Measurements from ENCODE around the gene YY1. TPM values are rescaled to one million over a fixed set of nuclear protein-coding genes. Genes with fewer than 3 reads are reported as not detected.

The YY1 gene
- total and polyA plus RNA-seq, 7 experiments from 2014 or later, result 15.2 to 99.7 (median 72.1) TPM

DNA sequence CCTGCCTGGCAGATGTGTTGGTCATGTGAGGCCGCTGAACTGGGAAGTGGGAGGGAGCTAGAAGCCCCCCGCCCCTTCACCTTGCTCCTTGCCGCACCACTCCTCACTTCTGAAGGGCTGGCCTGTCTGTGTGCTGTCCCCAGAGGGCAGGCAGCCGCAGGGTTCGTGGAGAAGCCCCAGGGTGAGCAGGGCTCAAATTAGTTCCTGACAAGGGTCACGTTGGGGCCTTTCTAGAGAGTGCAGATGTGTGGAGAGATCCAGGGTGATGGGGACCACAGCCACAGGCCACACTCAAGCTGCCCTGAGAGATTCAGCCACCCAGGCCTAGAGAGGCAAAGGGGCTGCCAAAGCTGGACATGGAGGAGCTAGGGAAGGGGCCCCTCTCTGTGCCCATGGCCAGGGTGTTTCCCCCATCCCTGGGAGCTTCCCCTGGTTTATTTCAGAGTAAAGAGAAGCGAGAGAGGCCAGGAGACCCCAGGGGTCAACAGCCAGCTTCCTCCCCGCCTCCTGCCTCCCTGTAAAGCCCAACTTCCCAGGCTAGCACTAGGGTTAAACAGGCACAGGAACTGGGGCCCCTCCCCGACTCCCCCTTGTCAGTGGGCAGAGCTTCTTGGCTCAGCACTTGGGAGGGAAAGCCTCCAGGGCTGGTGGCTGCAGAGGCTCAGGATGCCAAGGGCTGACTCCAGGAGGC is 51.1 kb downstream of the YY1 start:
- ChIA-PET CTCF (interaction anchor here (0.7 to 1.2 kb wide), 2 partner anchors 27 to 42 kb away, joined by 3 read pairs; no protein-coding TSS in a partner anchor), POLR2A (no interaction called here)
- no peak for ATAC-seq

DNA sequence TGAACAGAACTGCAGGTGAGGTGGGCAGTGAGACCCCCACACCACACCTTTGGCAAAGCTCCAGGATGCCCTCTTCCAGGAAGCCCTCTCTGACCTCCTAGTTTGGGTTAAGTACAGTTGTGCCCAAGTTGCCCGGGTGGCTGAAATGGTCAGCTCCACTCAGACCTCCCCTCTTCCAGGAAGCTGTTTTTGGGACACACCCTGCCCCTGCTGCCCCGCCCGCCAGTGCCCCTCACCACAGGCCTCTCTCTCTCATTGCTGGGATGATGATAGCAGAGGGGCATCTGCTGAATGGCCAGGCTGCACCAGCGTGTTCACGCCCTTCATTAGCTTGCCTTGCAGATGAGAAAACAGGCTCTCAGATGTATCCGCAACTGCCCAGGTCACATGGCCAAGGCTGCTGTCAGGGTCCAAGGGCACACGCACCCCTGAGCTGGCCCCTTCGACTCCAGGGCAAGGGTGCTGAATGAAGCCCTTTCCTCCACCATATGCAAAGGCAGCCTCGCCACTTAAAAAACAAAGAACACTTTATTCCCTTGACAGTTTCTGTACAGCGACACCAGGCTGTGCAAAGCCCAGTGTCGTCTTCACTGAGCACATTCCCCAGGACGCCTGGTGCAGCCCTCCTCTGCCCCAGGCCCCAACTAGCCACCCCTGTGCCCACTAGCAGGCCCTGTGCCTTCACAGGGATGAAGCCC is 51.8 kb downstream of the YY1 start:
- no peaks in the 10 kb centered on the region for H3K36me3 Mint-ChIP-seq
- no peak overlapping the region for H3K4me3 ChIP-seq (ENCODE audit: low read length)
- ATAC-seq (no peak), DNase-seq (no peak)
- H3K27me3 ChIP-seq (ENCODE audit: control insufficient read depth in 2 of 2, insufficient read depth in 2 of 2, low read length in 2 of 2), result no peaks in the 10 kb centered on the region
- H3K4me1 Mint-ChIP-seq, result peaks cover 0 to 7% (median 5%) of the 10 kb centered on the region in 7 donors
- H3K27ac Mint-ChIP-seq, result no peak overlapping the region
- intact Hi-C loops (cut with micrococcal nuclease), result no loop called here
- POLR2A ChIA-PET, result no interaction called here
- no peak overlapping the region for H3K27ac ChIP-seq (ENCODE audit: low read depth, low read length)
- no peaks in the 10 kb centered on the region for H3K27me3 Mint-ChIP-seq
- CTCF ChIA-PET, result interaction anchor here (1.2 kb wide), 1 partner anchor 26 kb away, joined by 3 read pairs; no protein-coding TSS in a partner anchor
- H3K9me3 Mint-ChIP-seq, result no peaks in the 10 kb centered on the region
- H3K36me3 ChIP-seq (ENCODE audit: control insufficient read depth in 2 of 3, insufficient read depth in 3 of 3, low read length in 3 of 3), result no peaks in the 10 kb centered on the region
- peaks cover 0 to 5% of the 10 kb centered on the region in 2 donors for H3K4me1 ChIP-seq (ENCODE audit: control insufficient read depth in 2 of 2, insufficient read depth in 2 of 2, low read length in 2 of 2)
- H3K4me3 Mint-ChIP-seq, result no peak overlapping the region
- no peaks in the 10 kb centered on the region for H3K9me3 ChIP-seq (ENCODE audit: control insufficient read depth in 2 of 3, low read length in 3 of 3)

More for the DNA sequence above, 51.1 kb downstream of the YY1 start:
- Histone ChIP-seq H3K27me3 (ENCODE audit: control insufficient read depth in 2 of 2, insufficient read depth in 2 of 2, low read length in 2 of 2) (no peaks in the 10 kb centered on the region), H3K4me3 (ENCODE audit: low read length) (no peak overlapping the region), H3K4me1 (ENCODE audit: control insufficient read depth in 2 of 2, insufficient read depth in 2 of 2, low read length in 2 of 2) (peaks cover 0 to 6% of the 10 kb centered on the region in 2 donors), H3K36me3 (ENCODE audit: control insufficient read depth in 2 of 3, insufficient read depth in 3 of 3, low read length in 3 of 3) (peaks cover 0 to 4% (median 0%) of the 10 kb centered on the region in 3 experiments), H3K27ac (ENCODE audit: low read depth, low read length) (no peak overlapping the region), H3K9me3 (ENCODE audit: control insufficient read depth in 2 of 3, low read length in 3 of 3) (no peaks in the 10 kb centered on the region)
- Mint-ChIP-seq H3K27ac (no peak overlapping the region), H3K36me3 (no peaks in the 10 kb centered on the region), H3K4me1 (peaks cover 0 to 7% (median 5%) of the 10 kb centered on the region in 7 donors), H3K4me3 (no peak overlapping the region), H3K9me3 (no peaks in the 10 kb centered on the region), H3K27me3 (no peaks in the 10 kb centered on the region)
- no peak for DNase-seq
- intact Hi-C loops (cut with micrococcal nuclease), result loop anchor here in 1 of 2 donors (5.0 kb wide), 1 partner anchor 223 kb away; the partner anchor contains the start of gene EVL

DNA sequence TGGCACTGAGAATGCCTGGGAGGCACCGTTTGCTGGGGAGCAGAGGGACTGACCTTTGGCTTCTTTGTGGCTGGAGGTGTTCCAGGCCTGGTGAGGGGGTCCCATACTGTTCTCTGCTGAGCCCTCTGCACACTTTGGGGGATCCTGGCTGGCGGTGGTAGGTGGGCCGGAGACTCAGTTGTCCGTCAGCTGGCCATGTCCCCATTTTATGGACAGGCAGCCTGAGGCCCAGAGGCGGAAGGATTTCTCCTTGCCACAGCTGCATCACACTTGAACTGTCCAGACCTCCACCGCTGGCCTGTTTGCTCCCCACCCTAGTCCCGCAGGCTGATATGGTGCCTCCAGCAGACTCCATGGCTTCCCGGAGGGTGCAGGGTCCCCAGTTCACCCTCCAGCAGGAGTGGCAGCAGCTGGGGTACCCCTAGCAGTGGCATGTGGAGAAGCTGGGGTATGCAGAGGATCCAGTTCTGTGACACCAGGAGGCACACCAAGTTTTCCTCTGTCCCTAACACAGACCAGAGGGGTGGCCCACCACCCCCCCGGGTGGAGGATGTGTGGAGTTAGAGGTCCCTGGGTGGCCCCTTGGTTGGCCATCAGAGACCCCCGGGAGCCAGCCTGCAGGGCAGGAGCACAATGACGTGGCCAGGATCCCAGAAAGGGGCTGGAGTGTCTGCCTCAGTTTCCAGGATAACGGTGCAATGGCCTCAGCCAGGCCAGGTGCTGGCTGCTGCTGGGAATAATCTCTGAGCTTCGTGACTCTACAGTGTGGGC is 52.5 kb downstream of the YY1 start:
- Histone ChIP-seq H3K27me3 (ENCODE audit: control insufficient read depth in 2 of 2, insufficient read depth in 2 of 2, low read length in 2 of 2) (no peaks in the 10 kb centered on the region), H3K27ac (ENCODE audit: low read depth, low read length) (no peak overlapping the region), H3K4me3 (ENCODE audit: low read length) (no peak overlapping the region), H3K36me3 (ENCODE audit: control insufficient read depth in 2 of 3, insufficient read depth in 3 of 3, low read length in 3 of 3) (no peaks in the 10 kb centered on the region), H3K4me1 (ENCODE audit: control insufficient read depth in 2 of 2, insufficient read depth in 2 of 2, low read length in 2 of 2) (no peaks in the 10 kb centered on the region), H3K9me3 (ENCODE audit: control insufficient read depth in 2 of 3, low read length in 3 of 3) (no peaks in the 10 kb centered on the region)
- ATAC-seq, result no peak
- H3K27ac Mint-ChIP-seq, result no peak overlapping the region
- ChIA-PET CTCF (interaction anchor here (0.7 kb wide), 1 partner anchor 354 kb away, joined by 4 read pairs; no protein-coding TSS in a partner anchor), POLR2A (no interaction called here)
- no peaks in the 10 kb centered on the region for H3K36me3 Mint-ChIP-seq
- H3K4me3 Mint-ChIP-seq, result no peak overlapping the region
- intact Hi-C loops (cut with micrococcal nuclease), result no loop called here
- peaks cover 0 to 5% (median 0%) of the 10 kb centered on the region in 7 donors for H3K4me1 Mint-ChIP-seq
- no peaks in the 10 kb centered on the region for H3K27me3 Mint-ChIP-seq
- H3K9me3 Mint-ChIP-seq, result no peaks in the 10 kb centered on the region
- DNase-seq, result no peak

DNA sequence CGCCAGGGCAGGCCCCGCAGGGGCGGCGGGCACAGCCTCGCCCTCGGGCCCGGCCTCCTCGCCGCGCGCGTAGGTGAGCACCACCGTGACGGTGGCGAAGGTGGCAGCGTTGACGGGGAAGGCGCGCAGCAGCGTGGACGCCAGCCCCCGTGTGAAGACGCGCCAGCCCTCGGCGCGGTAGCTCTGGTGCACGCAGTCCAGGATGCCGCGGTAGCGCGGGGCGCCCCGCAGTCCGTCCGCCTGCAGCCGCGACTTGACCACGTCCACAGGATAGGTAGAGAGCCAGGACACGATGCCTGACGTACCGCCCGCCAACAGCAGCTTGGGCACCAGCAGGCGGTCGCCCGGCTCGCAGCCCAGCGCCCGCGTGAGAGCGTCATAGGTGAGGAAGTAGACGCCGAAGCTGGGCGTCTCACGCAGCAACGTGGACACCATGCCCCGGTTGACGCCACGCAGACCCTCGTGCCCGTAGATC is 53.4 kb downstream of the YY1 start:
- CTCF ChIA-PET, result no interaction called here
- ATAC-seq (no peak), DNase-seq (no peak)
- Mint-ChIP-seq H3K9me3 (no peaks in the 10 kb centered on the region), H3K27ac (no peak overlapping the region), H3K36me3 (no peaks in the 10 kb centered on the region), H3K27me3 (no peaks in the 10 kb centered on the region), H3K4me3 (no peak overlapping the region), H3K4me1 (peaks cover 0 to 7% (median 0%) of the 10 kb centered on the region in 7 donors)
- no peaks in the 10 kb centered on the region for H3K4me1 ChIP-seq (ENCODE audit: control insufficient read depth in 2 of 2, insufficient read depth in 2 of 2, low read length in 2 of 2)
- no peaks in the 10 kb centered on the region for H3K36me3 ChIP-seq (ENCODE audit: control insufficient read depth in 2 of 3, insufficient read depth in 3 of 3, low read length in 3 of 3)
- POLR2A ChIA-PET, result no interaction called here
- intact Hi-C loops (cut with micrococcal nuclease), result no loop called here
- H3K27ac ChIP-seq (ENCODE audit: low read depth, low read length), result no peak overlapping the region
- no peaks in the 10 kb centered on the region for H3K9me3 ChIP-seq (ENCODE audit: control insufficient read depth in 2 of 3, low read length in 3 of 3)
- H3K4me3 ChIP-seq (ENCODE audit: low read length), result no peak overlapping the region
- no peaks in the 10 kb centered on the region for H3K27me3 ChIP-seq (ENCODE audit: control insufficient read depth in 2 of 2, insufficient read depth in 2 of 2, low read length in 2 of 2)

DNA sequence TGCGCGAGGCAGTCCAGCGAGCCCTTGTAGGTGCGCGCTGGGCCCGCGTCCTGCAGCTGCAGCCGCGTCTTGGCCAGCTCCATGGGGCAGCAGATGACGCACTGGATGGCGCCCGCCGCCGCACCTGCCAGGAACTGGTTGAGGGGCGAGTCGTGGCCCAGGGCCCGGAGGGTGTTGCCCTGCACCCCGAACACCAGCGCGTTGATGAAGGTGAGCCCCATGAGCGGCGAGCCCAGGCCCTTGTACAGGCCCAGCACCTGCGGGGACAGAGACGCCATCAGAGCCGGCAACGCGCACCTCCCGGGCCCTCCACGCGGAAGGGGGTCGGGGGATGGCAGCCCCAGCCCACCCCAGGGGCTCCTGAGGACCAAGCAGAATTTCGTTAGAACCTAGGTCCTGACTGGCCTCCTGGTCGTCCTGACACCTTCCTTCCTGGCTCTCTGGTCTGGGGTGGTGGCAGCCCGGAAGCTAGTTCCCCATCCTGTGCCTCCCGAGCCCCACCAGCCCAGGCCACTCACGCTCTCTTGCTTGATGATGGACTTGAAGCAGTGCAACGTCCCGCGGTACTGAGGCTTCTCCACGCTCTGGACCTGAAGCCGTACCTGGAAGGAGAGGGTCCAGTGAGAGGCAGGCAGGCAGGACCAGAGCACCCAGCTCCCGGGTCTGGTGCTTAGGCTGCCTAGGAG is 54.0 kb downstream of the YY1 start:
- DNase-seq, result no peak
- no peaks in the 10 kb centered on the region for H3K27me3 ChIP-seq (ENCODE audit: control insufficient read depth in 2 of 2, insufficient read depth in 2 of 2, low read length in 2 of 2)
- Mint-ChIP-seq H3K27me3 (no peaks in the 10 kb centered on the region), H3K27ac (no peak overlapping the region), H3K4me3 (no peak overlapping the region), H3K36me3 (no peaks in the 10 kb centered on the region), H3K4me1 (peaks cover 0 to 8% (median 0%) of the 10 kb centered on the region in 7 donors), H3K9me3 (no peaks in the 10 kb centered on the region)
- H3K4me1 ChIP-seq (ENCODE audit: control insufficient read depth in 2 of 2, insufficient read depth in 2 of 2, low read length in 2 of 2), result no peaks in the 10 kb centered on the region
- H3K4me3 ChIP-seq (ENCODE audit: low read length), result no peak overlapping the region
- H3K9me3 ChIP-seq (ENCODE audit: control insufficient read depth in 2 of 3, low read length in 3 of 3), result no peaks in the 10 kb centered on the region
- ATAC-seq, result no peak
- intact Hi-C loops (cut with micrococcal nuclease), result no loop called here
- no peak overlapping the region for H3K27ac ChIP-seq (ENCODE audit: low read depth, low read length)
- POLR2A ChIA-PET, result no interaction called here
- no peaks in the 10 kb centered on the region for H3K36me3 ChIP-seq (ENCODE audit: control insufficient read depth in 2 of 3, insufficient read depth in 3 of 3, low read length in 3 of 3)
- CTCF ChIA-PET, result no interaction called here

DNA sequence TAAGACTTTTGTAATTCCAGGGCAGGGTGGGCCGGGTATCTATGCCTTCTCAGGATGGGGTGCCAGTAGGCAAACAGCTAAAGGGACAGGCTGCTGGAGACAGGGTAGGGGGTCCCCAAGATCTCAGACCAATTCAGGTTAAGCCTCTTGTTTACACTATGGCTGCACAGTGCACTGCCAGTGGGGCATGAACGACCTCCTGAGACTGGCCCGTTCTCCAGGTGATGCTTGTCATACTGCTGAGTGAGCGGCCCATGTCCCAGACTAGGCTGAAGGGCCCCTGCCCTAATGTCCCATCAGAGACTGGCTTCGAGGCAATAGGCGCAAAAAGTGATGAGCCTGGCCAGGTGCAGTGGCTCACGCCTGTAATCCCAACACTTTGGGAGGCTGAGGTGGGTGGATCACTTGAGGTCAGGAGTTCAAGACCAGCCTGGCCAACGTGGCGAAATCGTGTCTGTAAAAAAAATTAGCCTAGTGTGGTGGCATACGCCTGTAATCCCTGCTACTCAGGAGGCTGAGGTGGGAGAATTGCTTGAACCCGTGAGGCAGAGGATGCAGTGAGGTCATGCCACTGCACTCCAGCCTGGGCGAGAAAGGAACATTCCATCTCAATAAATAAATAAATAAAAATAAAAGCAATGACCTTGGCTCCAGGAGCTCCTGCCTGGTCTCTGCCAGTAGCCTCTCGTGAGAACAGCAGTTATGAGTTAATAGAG is 54.7 kb downstream of the YY1 start:
- Mint-ChIP-seq H3K4me3 (no peak overlapping the region), H3K9me3 (no peaks in the 10 kb centered on the region), H3K4me1 (peaks cover 0 to 8% (median 0%) of the 10 kb centered on the region in 7 donors), H3K27ac (no peak overlapping the region), H3K36me3 (no peaks in the 10 kb centered on the region), H3K27me3 (no peaks in the 10 kb centered on the region)
- ChIA-PET POLR2A (no interaction called here), CTCF (interaction anchor here (0.5 kb wide), 1 partner anchor 9 kb away, joined by 4 read pairs; no protein-coding TSS in a partner anchor)
- H3K4me3 ChIP-seq (ENCODE audit: low read length), result no peak overlapping the region
- no peaks in the 10 kb centered on the region for H3K36me3 ChIP-seq (ENCODE audit: control insufficient read depth in 2 of 3, insufficient read depth in 3 of 3, low read length in 3 of 3)
- intact Hi-C loops (cut with micrococcal nuclease), result no loop called here
- H3K9me3 ChIP-seq (ENCODE audit: control insufficient read depth in 2 of 3, low read length in 3 of 3), result no peaks in the 10 kb centered on the region
- H3K27ac ChIP-seq (ENCODE audit: low read depth, low read length), result no peak overlapping the region
- ATAC-seq (no peak), DNase-seq (no peak)
- H3K27me3 ChIP-seq (ENCODE audit: control insufficient read depth in 2 of 2, insufficient read depth in 2 of 2, low read length in 2 of 2), result no peaks in the 10 kb centered on the region
- H3K4me1 ChIP-seq (ENCODE audit: control insufficient read depth in 2 of 2, insufficient read depth in 2 of 2, low read length in 2 of 2), result no peaks in the 10 kb centered on the region
